Immature natural killer cell (primary cell): ENCODE results near the gene SWT1. TPM values are rescaled to one million over a fixed set of nuclear protein-coding genes. Genes with fewer than 3 reads are reported as not detected.

Experiments used
- DNase-seq, 3 donors: peaks; one replicate each; pipeline ENCODE4 v3.0.0; 2022; ENCODE audit warnings: mixed read lengths in 1 of 3
- H3K27ac Mint-ChIP-seq, 6 donors: one replicate each; pipeline ENCODE4 v1.8.0; 2020; ENCODE audit warnings: mixed read lengths in 6 of 6, mild to moderate bottlenecking in 5 of 6, inconsistent platforms in 4 of 6, moderate library complexity in 3 of 6
- H3K27me3 Mint-ChIP-seq, 3 donors: one replicate each; pipeline ENCODE4 v1.8.0; 2020 to 2021; ENCODE audit warnings: low read depth in 3 of 3, mild to moderate bottlenecking in 3 of 3, mixed read lengths in 3 of 3, moderate library complexity in 3 of 3, inconsistent platforms in 1 of 3
- H3K36me3 Mint-ChIP-seq, 3 donors: one replicate each; pipeline ENCODE4 v1.8.0; 2020; ENCODE audit warnings: mixed read lengths in 3 of 3, inconsistent platforms in 2 of 3, mild to moderate bottlenecking in 2 of 3
- H3K4me1 Mint-ChIP-seq, 2 donors: one replicate each; pipeline ENCODE4 v1.8.0; 2020; ENCODE audit warnings: inconsistent platforms in 2 of 2, mild to moderate bottlenecking in 2 of 2, mixed read lengths in 2 of 2, moderate library complexity in 1 of 2
- H3K4me3 Mint-ChIP-seq, 5 donors: one replicate each; pipeline ENCODE4 v1.8.0; 2020; ENCODE audit warnings: mild to moderate bottlenecking in 5 of 5, mixed read lengths in 5 of 5, inconsistent platforms in 3 of 5, moderate library complexity in 3 of 5
- H3K9me3 Mint-ChIP-seq, 6 donors: one replicate each; pipeline ENCODE4 v1.8.0; 2020; ENCODE audit warnings: mild to moderate bottlenecking in 6 of 6, mixed read lengths in 6 of 6, inconsistent platforms in 4 of 6, moderate library complexity in 3 of 6
- polyA plus RNA-seq, 3 donors: library from polyadenylated mRNA; unstranded; fragments of 300-500 nt; fragmentation: Illumina TruSeq; gene quantifications; one replicate each; pipeline ENCODE4 v1.2.3, GENCODE V29; 2021

SWT1 gene, protein sequence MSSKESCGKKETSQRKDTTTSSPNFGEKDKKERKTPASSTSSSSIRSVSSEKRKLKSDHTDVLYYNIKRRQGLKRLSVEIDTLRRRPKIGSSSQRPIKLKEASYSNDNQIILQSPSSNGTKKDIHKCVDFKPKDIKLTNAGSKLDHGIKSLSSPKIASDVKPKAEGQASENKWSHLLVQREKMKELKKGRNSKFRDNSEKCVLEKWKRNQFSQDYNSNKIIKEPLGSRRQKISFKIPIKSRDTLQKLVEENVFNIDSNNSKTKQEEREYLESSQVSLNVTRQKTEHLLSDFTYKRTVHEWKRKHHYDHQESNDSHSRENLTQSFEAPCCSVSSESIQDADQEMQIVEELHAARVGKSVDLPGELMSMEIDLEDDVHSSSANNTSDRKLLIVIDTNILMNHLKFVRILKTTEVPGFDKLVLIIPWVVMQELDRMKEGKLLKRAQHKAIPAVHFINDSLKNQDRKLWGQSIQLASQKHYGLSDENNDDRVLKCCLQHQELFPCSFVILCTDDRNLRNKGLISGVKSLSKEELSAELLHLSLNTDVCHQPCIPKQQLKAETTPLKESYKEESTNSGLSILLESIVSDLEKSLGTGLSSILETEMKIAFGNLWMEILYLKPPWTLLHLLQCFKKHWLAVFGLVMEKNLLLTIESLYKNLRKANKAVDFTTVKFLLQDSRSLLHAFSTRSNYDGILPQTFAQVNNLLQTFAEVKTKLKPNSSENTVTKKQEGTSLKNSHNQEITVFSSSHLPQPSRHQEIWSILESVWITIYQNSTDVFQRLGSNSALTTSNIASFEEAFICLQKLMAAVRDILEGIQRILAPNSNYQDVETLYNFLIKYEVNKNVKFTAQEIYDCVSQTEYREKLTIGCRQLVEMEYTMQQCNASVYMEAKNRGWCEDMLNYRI
- polyA plus RNA-seq = 1 to 10 TPM in 2 of 3 donors, under 1 TPM in 1; 0.25 to 2.4 (median 1.6) TPM

DNA sequence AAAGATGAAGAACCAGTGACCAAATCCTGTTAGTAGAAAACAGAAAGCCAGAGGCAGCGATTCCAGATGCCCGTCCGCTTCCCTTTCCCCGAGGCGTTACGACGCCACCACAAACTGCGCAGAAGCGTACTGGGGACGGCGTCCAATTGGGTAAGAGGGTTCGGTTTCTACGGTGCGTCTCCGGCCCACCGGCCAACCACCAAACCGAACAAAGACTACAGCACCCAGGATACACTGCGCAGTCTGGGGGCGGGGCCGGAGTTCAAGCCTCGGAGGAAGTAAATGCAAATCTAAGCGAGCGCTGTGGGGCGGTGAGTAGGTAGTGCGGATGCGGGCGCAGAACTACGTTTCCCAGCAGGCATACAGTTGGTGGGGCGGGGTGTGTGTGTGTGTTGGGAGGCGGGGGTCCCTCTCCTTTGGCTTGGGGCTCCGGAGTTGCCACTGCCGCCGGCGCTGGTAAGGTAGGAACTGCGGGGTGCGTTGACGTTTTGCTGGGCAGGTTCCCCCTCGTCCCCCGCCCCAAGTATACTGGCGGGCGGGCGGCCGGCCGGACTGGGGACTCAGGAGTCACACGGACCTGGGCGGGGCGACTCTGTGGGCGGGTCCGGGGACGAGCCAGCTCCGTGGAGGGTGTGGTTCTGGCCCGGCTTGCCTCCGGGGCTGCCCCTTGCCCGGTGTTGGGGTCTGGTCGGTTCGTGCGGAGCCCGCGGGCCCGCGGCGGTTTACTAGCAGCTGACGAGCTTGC, at the start of gene SWT1, which contains the start of gene TRMT1L:
Gene SWT1 (plus strand): TSS at position 314 of the 745 bp plus-strand sequence. CDS start 3,675 bp downstream, outside the sequence.
Gene TRMT1L (minus strand): TSS at position 100 of the 745 bp plus-strand sequence. CDS start 241 bp downstream, outside the sequence.
- peaks cover 5 to 10% (median 6%) of the 10 kb centered on the region in 3 donors for H3K27me3 Mint-ChIP-seq
- DNase-seq = peak; percentile 97 to 98 (median 97)
- peak within 1 kb of the TSS; percentile 95 to 100 (median 98) for H3K4me3 Mint-ChIP-seq
- peak within 1 kb of the TSS; percentile 91 to 99 (median 97) for H3K27ac Mint-ChIP-seq
- H3K4me1 Mint-ChIP-seq = peaks cover 27 to 38% of the 10 kb centered on the region in 2 donors
- H3K36me3 Mint-ChIP-seq = peaks cover 0 to 7% (median 0%) of the 10 kb centered on the region in 3 donors
- H3K9me3 Mint-ChIP-seq = no peaks in the 10 kb centered on the region

DNA sequence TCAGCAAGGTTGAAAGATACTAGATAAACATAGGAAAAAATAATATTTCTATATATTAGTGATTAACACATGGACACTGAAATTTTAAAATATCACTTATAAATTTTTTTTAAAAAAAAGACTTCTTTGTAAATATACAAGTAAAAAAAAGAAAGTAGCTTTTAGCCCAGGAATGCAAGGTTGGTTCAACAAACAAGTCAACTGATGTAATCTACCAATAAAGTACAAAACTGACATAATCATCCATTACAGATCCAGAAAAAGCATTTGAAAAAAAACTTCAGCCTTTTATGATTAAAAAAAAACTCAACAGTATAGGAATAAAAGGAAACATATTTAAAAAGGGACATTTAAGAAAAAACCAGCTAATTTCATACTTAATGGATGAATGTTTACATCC, 48.6 kb upstream of the SWT1 start:
- peaks cover 0 to 4% (median 2%) of the 10 kb centered on the region in 3 donors for H3K27me3 Mint-ChIP-seq
- no peaks in the 10 kb centered on the region for H3K4me1 Mint-ChIP-seq
- no peak overlapping the region for H3K27ac Mint-ChIP-seq
- H3K4me3 Mint-ChIP-seq = no peak overlapping the region
- peaks cover 16 to 25% (median 23%) of the 10 kb centered on the region in 3 donors for H3K36me3 Mint-ChIP-seq
- peaks cover 7 to 38% (median 24%) of the 10 kb centered on the region in 6 donors for H3K9me3 Mint-ChIP-seq
- no peak for DNase-seq

DNA sequence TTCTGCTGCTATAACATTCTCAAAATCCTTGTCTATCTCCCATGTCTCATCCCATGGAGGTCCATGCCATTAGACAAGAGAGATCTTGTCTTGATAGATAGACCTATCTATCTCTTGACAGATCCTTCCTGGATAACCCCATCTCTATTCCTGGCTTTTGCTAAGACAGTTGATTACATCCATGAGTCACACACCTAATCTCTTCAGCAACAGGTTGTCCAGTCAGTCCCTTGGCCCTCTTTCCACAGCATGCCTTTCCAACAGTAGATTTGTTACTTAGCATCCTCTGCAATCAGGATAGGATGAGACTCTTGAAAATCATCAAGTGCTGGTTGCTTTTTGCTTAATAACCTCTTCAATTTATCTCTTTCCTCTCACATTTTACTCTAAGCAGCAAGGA, 46.8 kb upstream of the SWT1 start:
- H3K36me3 Mint-ChIP-seq = peaks cover 11 to 21% (median 11%) of the 10 kb centered on the region in 3 donors
- DNase-seq = no peak
- H3K9me3 Mint-ChIP-seq = peaks cover 7 to 38% (median 24%) of the 10 kb centered on the region in 6 donors
- peaks cover 0 to 4% (median 2%) of the 10 kb centered on the region in 3 donors for H3K27me3 Mint-ChIP-seq
- H3K4me1 Mint-ChIP-seq = no peaks in the 10 kb centered on the region
- no peak overlapping the region for H3K4me3 Mint-ChIP-seq
- no peak overlapping the region for H3K27ac Mint-ChIP-seq

DNA sequence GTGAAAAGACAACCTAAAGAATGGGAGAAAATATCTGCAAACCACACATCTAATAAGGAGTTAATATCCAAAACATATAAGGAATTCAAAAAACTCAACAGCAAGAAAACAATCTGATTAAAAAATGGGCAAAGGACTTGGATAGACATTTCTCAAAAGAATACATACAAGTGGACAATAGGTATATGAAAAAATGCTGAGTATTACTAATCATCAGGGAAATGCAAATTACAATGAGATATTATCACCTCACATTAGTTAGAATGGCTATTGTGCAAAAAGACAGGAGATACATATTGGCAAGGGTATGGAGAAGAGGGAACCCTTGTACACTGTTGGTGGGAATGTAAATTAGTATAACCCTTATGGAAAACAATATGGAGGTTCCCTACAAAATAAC, 45.1 kb upstream of the SWT1 start:
- H3K27me3 Mint-ChIP-seq = peaks cover 0 to 4% (median 2%) of the 10 kb centered on the region in 3 donors
- H3K4me3 Mint-ChIP-seq = no peak overlapping the region
- H3K9me3 Mint-ChIP-seq = peaks cover 7 to 32% (median 22%) of the 10 kb centered on the region in 6 donors
- H3K27ac Mint-ChIP-seq = no peak overlapping the region
- H3K4me1 Mint-ChIP-seq = no peaks in the 10 kb centered on the region
- no peak for DNase-seq
- H3K36me3 Mint-ChIP-seq = peaks cover 10 to 11% (median 10%) of the 10 kb centered on the region in 3 donors

DNA sequence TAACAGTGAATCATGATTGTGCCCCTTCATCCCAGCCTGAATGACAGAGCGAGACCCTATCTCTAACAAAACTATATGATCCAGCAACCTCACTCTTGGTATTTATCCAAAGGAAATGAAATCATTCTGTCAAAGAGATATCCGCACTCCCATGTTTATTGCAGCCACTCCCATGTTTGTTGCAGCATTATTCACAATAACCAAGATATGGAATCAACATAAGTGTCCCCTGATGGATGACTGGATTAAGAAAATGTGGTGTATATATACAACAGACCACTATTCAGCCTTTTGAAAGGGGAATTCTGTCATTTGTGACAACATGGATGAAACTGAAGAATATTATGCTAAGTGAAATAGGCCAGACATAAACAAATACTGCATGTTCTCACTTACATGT, 44.6 kb upstream of the SWT1 start:
- H3K4me1 Mint-ChIP-seq = no peaks in the 10 kb centered on the region
- DNase-seq = no peak
- no peak overlapping the region for H3K4me3 Mint-ChIP-seq
- peaks cover 7 to 27% (median 21%) of the 10 kb centered on the region in 6 donors for H3K9me3 Mint-ChIP-seq
- no peak overlapping the region for H3K27ac Mint-ChIP-seq
- peaks cover 11 to 13% (median 12%) of the 10 kb centered on the region in 3 donors for H3K36me3 Mint-ChIP-seq
- H3K27me3 Mint-ChIP-seq = peaks cover 0 to 4% (median 2%) of the 10 kb centered on the region in 3 donors

DNA sequence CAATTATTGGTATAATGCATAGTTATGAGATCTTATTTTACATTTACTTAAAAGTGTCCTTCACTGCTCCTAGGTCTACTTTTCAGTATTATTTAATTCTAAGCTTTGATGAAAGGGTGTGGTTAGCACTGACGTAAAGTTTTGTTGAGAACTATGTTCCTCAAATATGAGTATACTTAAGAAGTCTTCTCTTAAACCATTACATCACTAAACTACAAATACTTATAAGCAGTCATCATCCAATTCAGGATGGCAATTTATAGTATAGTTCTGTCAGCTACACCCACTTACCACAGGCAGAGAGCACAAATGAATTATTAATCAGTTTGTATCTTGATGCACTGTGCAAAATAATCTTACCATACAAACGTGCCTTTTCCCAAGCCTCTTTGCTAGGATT, 27.3 kb upstream of the SWT1 start:
- no peak for DNase-seq
- no peaks in the 10 kb centered on the region for H3K9me3 Mint-ChIP-seq
- no peaks in the 10 kb centered on the region for H3K4me1 Mint-ChIP-seq
- H3K27me3 Mint-ChIP-seq = peaks cover 0 to 1% (median 0%) of the 10 kb centered on the region in 3 donors
- H3K36me3 Mint-ChIP-seq = peaks cover 32 to 56% (median 46%) of the 10 kb centered on the region in 3 donors
- no peak overlapping the region for H3K4me3 Mint-ChIP-seq
- no peak overlapping the region for H3K27ac Mint-ChIP-seq

DNA sequence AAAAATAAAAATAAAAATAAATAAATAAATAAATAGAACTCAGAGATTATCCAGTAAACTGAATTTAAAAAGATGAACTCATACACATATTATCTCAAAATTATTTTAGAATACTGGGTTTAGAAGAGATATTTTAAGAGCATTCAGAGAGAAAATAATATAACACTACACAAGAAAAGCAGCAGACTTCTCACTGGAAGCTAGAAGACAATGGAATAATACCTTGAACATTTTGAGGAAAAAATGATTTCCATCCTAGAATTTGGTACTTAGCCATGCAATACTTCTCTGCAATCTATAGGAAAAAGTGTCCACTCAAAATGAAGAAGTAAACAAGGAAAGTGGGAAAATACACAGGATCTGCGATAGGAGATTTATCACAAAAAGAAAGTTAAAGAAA, 24.4 kb upstream of the SWT1 start:
- Mint-ChIP-seq H3K27ac (no peak overlapping the region), H3K4me3 (no peak overlapping the region), H3K36me3 (peaks cover 26 to 52% (median 44%) of the 10 kb centered on the region in 3 donors)

DNA sequence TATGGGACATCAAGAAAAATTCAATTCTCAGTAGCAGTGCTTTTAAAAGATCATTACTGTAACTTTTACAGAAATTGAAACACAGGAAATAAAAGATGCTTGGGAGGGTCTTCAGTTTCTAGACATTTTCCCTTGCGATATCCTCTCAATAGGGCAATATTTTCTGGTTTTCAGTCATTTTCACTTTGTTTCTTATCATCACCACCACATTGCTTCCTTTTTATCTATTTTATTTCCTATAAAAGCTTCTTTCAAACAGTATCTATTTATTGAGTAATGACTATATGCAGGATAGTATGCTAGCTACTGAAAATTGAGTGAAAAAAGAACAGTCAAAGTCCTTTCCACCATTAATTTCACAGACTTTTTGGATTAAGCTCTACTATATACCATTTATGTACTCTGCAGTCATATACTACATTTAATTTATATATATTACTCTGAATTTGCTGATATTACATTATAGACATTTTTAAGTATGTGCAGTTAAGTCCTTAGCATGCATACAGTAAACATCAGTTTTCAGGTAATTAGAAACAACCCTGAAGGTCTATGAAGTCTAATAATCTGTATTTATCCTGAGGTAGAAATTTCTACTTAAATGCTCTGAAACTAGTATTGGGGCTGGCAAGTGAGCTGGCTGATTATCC, 18.9 kb upstream of the SWT1 start:
- Mint-ChIP-seq H3K9me3 (no peaks in the 10 kb centered on the region), H3K27me3 (no peaks in the 10 kb centered on the region), H3K27ac (no peak overlapping the region), H3K4me1 (no peaks in the 10 kb centered on the region), H3K36me3 (peaks cover 15 to 33% (median 28%) of the 10 kb centered on the region in 3 donors), H3K4me3 (no peak overlapping the region)
- DNase-seq = no peak

More for the DNA sequence above, 24.4 kb upstream of the SWT1 start:
- Mint-ChIP-seq H3K9me3 (no peaks in the 10 kb centered on the region), H3K27me3 (no peaks in the 10 kb centered on the region), H3K4me1 (no peaks in the 10 kb centered on the region)
- no peak for DNase-seq

DNA sequence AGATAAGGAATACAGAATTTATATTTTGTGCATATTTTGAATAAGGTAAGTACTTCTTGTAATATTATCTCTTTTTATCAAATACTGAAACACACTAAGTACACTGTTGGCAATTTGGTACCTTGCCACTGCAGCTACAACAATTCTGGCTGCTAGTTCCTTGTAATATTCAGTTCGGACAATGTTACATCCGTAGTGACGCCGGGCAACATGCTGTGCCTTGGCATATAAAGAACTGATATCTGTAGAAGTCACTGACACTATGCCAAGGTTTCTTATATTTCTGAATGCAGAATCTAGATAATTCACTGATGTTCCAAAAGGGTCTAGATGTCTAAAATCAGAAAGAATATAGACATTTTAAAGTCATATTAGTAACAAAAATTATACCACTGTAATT, 17.7 kb upstream of the SWT1 start:
- peaks cover 14 to 27% (median 22%) of the 10 kb centered on the region in 3 donors for H3K36me3 Mint-ChIP-seq
- no peak for DNase-seq
- no peak overlapping the region for H3K27ac Mint-ChIP-seq
- H3K4me1 Mint-ChIP-seq = no peaks in the 10 kb centered on the region
- no peak overlapping the region for H3K4me3 Mint-ChIP-seq
- no peaks in the 10 kb centered on the region for H3K9me3 Mint-ChIP-seq
- no peaks in the 10 kb centered on the region for H3K27me3 Mint-ChIP-seq

DNA sequence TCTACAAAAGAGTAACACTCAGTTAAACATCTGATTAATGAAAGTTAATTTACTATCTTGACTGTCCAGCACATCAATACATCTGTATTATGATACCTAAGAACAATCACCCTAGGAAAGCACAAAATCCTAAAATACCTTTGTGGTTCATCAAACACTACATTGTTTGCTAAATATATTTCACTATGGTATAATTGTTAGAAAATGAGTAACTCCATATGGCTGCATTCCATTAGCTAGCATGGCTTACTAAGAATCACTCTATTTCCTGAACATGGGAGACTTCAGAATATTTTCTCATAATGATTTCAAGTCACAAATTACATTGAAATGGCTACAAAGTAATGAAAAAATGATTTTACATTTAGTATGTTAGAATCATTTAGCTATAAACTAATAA, 12.7 kb upstream of the SWT1 start:
- no peak overlapping the region for H3K27ac Mint-ChIP-seq
- H3K4me3 Mint-ChIP-seq = no peak overlapping the region
- no peak for DNase-seq
- no peaks in the 10 kb centered on the region for H3K9me3 Mint-ChIP-seq
- no peaks in the 10 kb centered on the region for H3K27me3 Mint-ChIP-seq
- no peaks in the 10 kb centered on the region for H3K4me1 Mint-ChIP-seq
- peaks cover 10 to 41% (median 18%) of the 10 kb centered on the region in 3 donors for H3K36me3 Mint-ChIP-seq

DNA sequence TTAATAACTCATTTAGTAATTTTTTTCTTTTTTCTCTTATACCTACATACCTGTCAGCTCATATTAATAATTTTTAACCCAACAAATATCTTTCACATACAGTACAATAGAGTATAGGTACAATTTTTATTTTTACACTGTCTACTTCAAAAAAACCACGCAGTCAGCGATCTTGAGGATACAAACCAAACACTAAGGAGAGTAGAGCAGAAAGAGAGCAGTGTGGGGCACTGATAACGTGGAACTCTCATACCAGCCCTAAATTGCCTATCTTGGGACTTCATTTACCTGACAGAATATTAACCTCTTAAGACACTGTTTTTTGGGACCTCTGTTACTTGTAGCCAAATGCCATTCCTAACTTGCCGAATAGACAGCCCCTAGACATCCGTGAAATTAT, 5.8 kb upstream of the SWT1 start:
- peaks cover 15 to 20% of the 10 kb centered on the region in 2 donors for H3K4me1 Mint-ChIP-seq
- no peak for DNase-seq
- peaks cover 0 to 1% (median 0%) of the 10 kb centered on the region in 3 donors for H3K27me3 Mint-ChIP-seq
- no peak overlapping the region for H3K4me3 Mint-ChIP-seq
- no peaks in the 10 kb centered on the region for H3K9me3 Mint-ChIP-seq
- peaks cover 10 to 39% (median 16%) of the 10 kb centered on the region in 3 donors for H3K36me3 Mint-ChIP-seq
- H3K27ac Mint-ChIP-seq = no peak overlapping the region

DNA sequence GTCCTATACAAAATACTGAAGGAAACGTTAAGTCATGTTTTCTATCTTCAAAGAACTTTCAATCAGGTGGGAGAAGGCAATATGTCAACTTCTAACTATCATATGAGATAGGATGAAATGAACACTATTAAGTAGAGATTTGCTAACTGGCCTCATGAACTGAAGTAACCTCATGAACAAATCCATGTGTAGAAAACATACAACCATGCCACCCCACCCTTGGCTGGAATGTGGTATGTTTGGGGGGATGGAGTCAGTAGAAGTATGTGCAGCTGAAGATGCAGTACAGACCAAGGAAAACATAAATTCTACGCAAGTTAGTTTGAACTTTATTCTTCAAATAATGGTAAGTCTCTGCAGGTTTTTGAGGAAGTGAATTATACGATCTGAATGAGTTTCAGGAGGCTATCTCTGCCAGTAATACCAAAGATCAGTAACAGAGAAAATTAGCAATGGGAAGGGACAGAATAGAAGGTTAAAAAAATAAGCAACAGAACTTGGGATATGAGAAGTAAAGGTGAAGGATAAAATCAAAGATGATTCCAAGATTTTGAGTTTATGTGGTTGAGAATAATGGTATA, 4.7 kb upstream of the SWT1 start:
- H3K27ac Mint-ChIP-seq = no peak overlapping the region
- H3K4me1 Mint-ChIP-seq = peaks cover 16 to 23% of the 10 kb centered on the region in 2 donors
- DNase-seq = no peak
- H3K4me3 Mint-ChIP-seq = no peak overlapping the region
- peaks cover 10 to 35% (median 16%) of the 10 kb centered on the region in 3 donors for H3K36me3 Mint-ChIP-seq
- no peaks in the 10 kb centered on the region for H3K9me3 Mint-ChIP-seq
- peaks cover 5 to 9% (median 6%) of the 10 kb centered on the region in 3 donors for H3K27me3 Mint-ChIP-seq
